ENCODE data around the gene TCF7L1. TPM values are rescaled to one million over a fixed set of nuclear protein-coding genes. Genes with fewer than 3 reads are reported as not detected.
"Not testable (repeated sequence)": the region's sequence is repeated elsewhere in the genome, so short reads cannot be mapped to it uniquely, and the experiment has no call there.

TCF7L1 gene
- total RNA-seq, 1 donor from 2014 or later, result 0.19 TPM

- Mint-ChIP-seq H3K4me1 (no peaks in the 10 kb centered on the region), H3K27ac (no peak overlapping the region), H3K4me3 (no peak overlapping the region), H3K9me3 (no peaks in the 10 kb centered on the region), H3K36me3 (ENCODE audit: low read depth) (no peaks in the 10 kb centered on the region), H3K27me3 (peaks cover 31% of the 10 kb centered on the region)
- intact Hi-C loops (cut with micrococcal nuclease), result no loop called here
- no peak for DNase-seq
Observed at GRCh38 chr2:85114586-85115330, 18.4 kb upstream of the TCF7L1 start.

GRCh38 chr2:85116207-85116606 lies 17.0 kb upstream of the TCF7L1 start:
- peaks cover 31% of the 10 kb centered on the region for H3K27me3 Mint-ChIP-seq
- no peaks in the 10 kb centered on the region for H3K4me1 Mint-ChIP-seq
- intact Hi-C loops (cut with micrococcal nuclease), result no loop called here
- no peak overlapping the region for H3K27ac Mint-ChIP-seq
- no peaks in the 10 kb centered on the region for H3K9me3 Mint-ChIP-seq
- H3K36me3 Mint-ChIP-seq (ENCODE audit: low read depth), result no peaks in the 10 kb centered on the region
- DNase-seq, result no peak
- H3K4me3 Mint-ChIP-seq, result no peak overlapping the region

- Mint-ChIP-seq H3K36me3 (ENCODE audit: low read depth) (no peaks in the 10 kb centered on the region), H3K4me1 (no peaks in the 10 kb centered on the region), H3K4me3 (no peak overlapping the region), H3K27ac (no peak overlapping the region), H3K9me3 (no peaks in the 10 kb centered on the region), H3K27me3 (peaks cover 20% of the 10 kb centered on the region)
- no peak for DNase-seq
- intact Hi-C loops (cut with micrococcal nuclease), result no loop called here
Observed at GRCh38 chr2:85119900-85120299, 13.3 kb upstream of the TCF7L1 start.

- no peak overlapping the region for H3K27ac Mint-ChIP-seq
- no peak for DNase-seq
- H3K36me3 Mint-ChIP-seq (ENCODE audit: low read depth), result no peaks in the 10 kb centered on the region
- intact Hi-C loops (cut with micrococcal nuclease), result no loop called here
- H3K27me3 Mint-ChIP-seq, result peaks cover 17% of the 10 kb centered on the region
- no peak overlapping the region for H3K4me3 Mint-ChIP-seq
- no peaks in the 10 kb centered on the region for H3K4me1 Mint-ChIP-seq
- no peaks in the 10 kb centered on the region for H3K9me3 Mint-ChIP-seq
Observed at GRCh38 chr2:85120363-85120762, 12.8 kb upstream of the TCF7L1 start.

- DNase-seq; H3K9me3 Mint-ChIP-seq; H3K36me3 Mint-ChIP-seq (ENCODE audit: low read depth); H3K4me3 Mint-ChIP-seq; H3K4me1 Mint-ChIP-seq; H3K27ac Mint-ChIP-seq; intact Hi-C loops (cut with micrococcal nuclease): not testable (repeated sequence)
- H3K27me3 Mint-ChIP-seq, result peaks cover 22% of the 10 kb centered on the region
Observed at GRCh38 chr2:85126462-85126861, 6.7 kb upstream of the TCF7L1 start.

- Mint-ChIP-seq H3K27me3 (peaks cover 43% of the 10 kb centered on the region), H3K4me3 (no peak overlapping the region), H3K27ac (no peak overlapping the region), H3K4me1 (peaks cover 9% of the 10 kb centered on the region), H3K9me3 (no peaks in the 10 kb centered on the region), H3K36me3 (ENCODE audit: low read depth) (no peaks in the 10 kb centered on the region)
- intact Hi-C loops (cut with micrococcal nuclease), result loop anchor here (5.0 kb wide), 1 partner anchor 157 kb away; no protein-coding TSS in a partner anchor
- no peak for DNase-seq
Observed at GRCh38 chr2:85129861-85130260, 3.3 kb upstream of the TCF7L1 start.

GRCh38 chr2:85130407-85130806 lies 2.8 kb upstream of the TCF7L1 start:
- no peaks in the 10 kb centered on the region for H3K9me3 Mint-ChIP-seq
- H3K27ac Mint-ChIP-seq, result no peak overlapping the region
- H3K36me3 Mint-ChIP-seq (ENCODE audit: low read depth), result no peaks in the 10 kb centered on the region
- peaks cover 9% of the 10 kb centered on the region for H3K4me1 Mint-ChIP-seq
- no peak overlapping the region for H3K4me3 Mint-ChIP-seq
- intact Hi-C loops (cut with micrococcal nuclease), result loop anchor here (5.0 kb wide), 1 partner anchor 157 kb away; no protein-coding TSS in a partner anchor
- no peak for DNase-seq
- H3K27me3 Mint-ChIP-seq, result peaks cover 48% of the 10 kb centered on the region

GRCh38 chr2:85131116-85131515 lies 2.1 kb upstream of the TCF7L1 start:
- DNase-seq, result no peak
- Mint-ChIP-seq H3K9me3 (no peaks in the 10 kb centered on the region), H3K4me1 (peaks cover 9% of the 10 kb centered on the region), H3K27ac (no peak overlapping the region), H3K36me3 (ENCODE audit: low read depth) (no peaks in the 10 kb centered on the region), H3K27me3 (peaks cover 55% of the 10 kb centered on the region), H3K4me3 (no peak overlapping the region)
- intact Hi-C loops (cut with micrococcal nuclease), result loop anchor here (5.0 kb wide), 1 partner anchor 156 kb away; no protein-coding TSS in a partner anchor

GRCh38 chr2:85132397-85132796 lies 795 bp upstream of the TCF7L1 start:
- H3K36me3 Mint-ChIP-seq (ENCODE audit: low read depth), result no peaks in the 10 kb centered on the region
- intact Hi-C loops (cut with micrococcal nuclease), result loop anchor here (5.0 kb wide), 1 partner anchor 155 kb away; no protein-coding TSS in a partner anchor
- peaks cover 67% of the 10 kb centered on the region for H3K27me3 Mint-ChIP-seq
- peak overlapping the region; percentile 78 for H3K4me3 Mint-ChIP-seq
- no peak overlapping the region for H3K27ac Mint-ChIP-seq
- peaks cover 9% of the 10 kb centered on the region for H3K4me1 Mint-ChIP-seq
- H3K9me3 Mint-ChIP-seq, result no peaks in the 10 kb centered on the region
- DNase-seq, result no peak

- intact Hi-C loops (cut with micrococcal nuclease), result loop anchor here (5.0 kb wide), 1 partner anchor 153 kb away; no protein-coding TSS in a partner anchor
- peaks cover 64% of the 10 kb centered on the region for H3K27me3 Mint-ChIP-seq
- H3K4me3 Mint-ChIP-seq, result peak overlapping the region; percentile 43
- H3K36me3 Mint-ChIP-seq (ENCODE audit: low read depth), result no peaks in the 10 kb centered on the region
- peaks cover 9% of the 10 kb centered on the region for H3K4me1 Mint-ChIP-seq
- DNase-seq, result peak; percentile 71
- H3K9me3 Mint-ChIP-seq, result no peaks in the 10 kb centered on the region
- no peak overlapping the region for H3K27ac Mint-ChIP-seq
Observed at GRCh38 chr2:85133751-85134254, 611 bp downstream of the TCF7L1 start.

GRCh38 chr2:85134255-85134895 lies 1.2 kb downstream of the TCF7L1 start:
- Mint-ChIP-seq H3K36me3 (ENCODE audit: low read depth) (no peaks in the 10 kb centered on the region), H3K4me3 (peak overlapping the region; percentile 37), H3K4me1 (peaks cover 9% of the 10 kb centered on the region), H3K27me3 (peaks cover 68% of the 10 kb centered on the region), H3K9me3 (no peaks in the 10 kb centered on the region), H3K27ac (no peak overlapping the region)
- intact Hi-C loops (cut with micrococcal nuclease), result loop anchor here (5.0 kb wide), 1 partner anchor 153 kb away; no protein-coding TSS in a partner anchor
- DNase-seq, result peak; percentile 58

GRCh38 chr2:85134896-85135659 lies 1.9 kb downstream of the TCF7L1 start:
- Mint-ChIP-seq H3K27ac (no peak overlapping the region), H3K4me3 (peak overlapping the region; percentile 37), H3K27me3 (peaks cover 73% of the 10 kb centered on the region), H3K36me3 (ENCODE audit: low read depth) (no peaks in the 10 kb centered on the region), H3K4me1 (peaks cover 9% of the 10 kb centered on the region), H3K9me3 (no peaks in the 10 kb centered on the region)
- intact Hi-C loops (cut with micrococcal nuclease), result loop anchor here (5.0 kb wide), 1 partner anchor 152 kb away; no protein-coding TSS in a partner anchor
- no peak for DNase-seq

GRCh38 chr2:85135660-85135914 lies 2.4 kb downstream of the TCF7L1 start:
- Mint-ChIP-seq H3K4me3 (no peak overlapping the region), H3K36me3 (ENCODE audit: low read depth) (no peaks in the 10 kb centered on the region), H3K4me1 (peaks cover 9% of the 10 kb centered on the region), H3K27ac (no peak overlapping the region), H3K9me3 (no peaks in the 10 kb centered on the region), H3K27me3 (peaks cover 70% of the 10 kb centered on the region)
- intact Hi-C loops (cut with micrococcal nuclease), result no loop called here
- DNase-seq, result no peak

GRCh38 chr2:85137156-85137555 lies 4.0 kb downstream of the TCF7L1 start:
- H3K27me3 Mint-ChIP-seq, result peaks cover 64% of the 10 kb centered on the region
- no peaks in the 10 kb centered on the region for H3K9me3 Mint-ChIP-seq
- intact Hi-C loops (cut with micrococcal nuclease), result no loop called here
- no peak for DNase-seq
- no peaks in the 10 kb centered on the region for H3K36me3 Mint-ChIP-seq (ENCODE audit: low read depth)
- H3K4me1 Mint-ChIP-seq, result peaks cover 7% of the 10 kb centered on the region
- no peak overlapping the region for H3K27ac Mint-ChIP-seq
- H3K4me3 Mint-ChIP-seq, result no peak overlapping the region
